ENCODE measurements around the gene RAD51B. TPM values are rescaled to one million over a fixed set of nuclear protein-coding genes. Genes with fewer than 3 reads are reported as not detected.
A peak's percentile ranks its signal among the peaks of the same experiment; 100 is the strongest.

RAD51B gene
- total RNA-seq, 1 donor from 2014 or later = 16.7 TPM

- no peak for DNase-seq (ENCODE audit: low read depth, low spot score)
- H3K36me3 Mint-ChIP-seq (ENCODE audit: low read depth) = no peaks in the 10 kb centered on the region
- TF ChIP-seq, protein P1, sequence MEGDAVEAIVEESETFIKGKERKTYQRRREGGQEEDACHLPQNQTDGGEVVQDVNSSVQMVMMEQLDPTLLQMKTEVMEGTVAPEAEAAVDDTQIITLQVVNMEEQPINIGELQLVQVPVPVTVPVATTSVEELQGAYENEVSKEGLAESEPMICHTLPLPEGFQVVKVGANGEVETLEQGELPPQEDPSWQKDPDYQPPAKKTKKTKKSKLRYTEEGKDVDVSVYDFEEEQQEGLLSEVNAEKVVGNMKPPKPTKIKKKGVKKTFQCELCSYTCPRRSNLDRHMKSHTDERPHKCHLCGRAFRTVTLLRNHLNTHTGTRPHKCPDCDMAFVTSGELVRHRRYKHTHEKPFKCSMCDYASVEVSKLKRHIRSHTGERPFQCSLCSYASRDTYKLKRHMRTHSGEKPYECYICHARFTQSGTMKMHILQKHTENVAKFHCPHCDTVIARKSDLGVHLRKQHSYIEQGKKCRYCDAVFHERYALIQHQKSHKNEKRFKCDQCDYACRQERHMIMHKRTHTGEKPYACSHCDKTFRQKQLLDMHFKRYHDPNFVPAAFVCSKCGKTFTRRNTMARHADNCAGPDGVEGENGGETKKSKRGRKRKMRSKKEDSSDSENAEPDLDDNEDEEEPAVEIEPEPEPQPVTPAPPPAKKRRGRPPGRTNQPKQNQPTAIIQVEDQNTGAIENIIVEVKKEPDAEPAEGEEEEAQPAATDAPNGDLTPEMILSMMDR (conservative IDR thresholded peaks at IDR 0.05) = no peak
- H3K9me3 Mint-ChIP-seq = no peaks in the 10 kb centered on the region
- peak overlapping the region; percentile 60 for H3K4me3 Mint-ChIP-seq
- H3K27ac Mint-ChIP-seq (ENCODE audit: unreplicated experiment) = no peak overlapping the region
- no peaks in the 10 kb centered on the region for H3K27me3 Mint-ChIP-seq (ENCODE audit: low read depth)
- H3K4me1 Mint-ChIP-seq = peaks cover 75% of the 10 kb centered on the region
Observed at GRCh38 chr14:68318828-68319227, 499.2 kb downstream of the RAD51B start.

DNA sequence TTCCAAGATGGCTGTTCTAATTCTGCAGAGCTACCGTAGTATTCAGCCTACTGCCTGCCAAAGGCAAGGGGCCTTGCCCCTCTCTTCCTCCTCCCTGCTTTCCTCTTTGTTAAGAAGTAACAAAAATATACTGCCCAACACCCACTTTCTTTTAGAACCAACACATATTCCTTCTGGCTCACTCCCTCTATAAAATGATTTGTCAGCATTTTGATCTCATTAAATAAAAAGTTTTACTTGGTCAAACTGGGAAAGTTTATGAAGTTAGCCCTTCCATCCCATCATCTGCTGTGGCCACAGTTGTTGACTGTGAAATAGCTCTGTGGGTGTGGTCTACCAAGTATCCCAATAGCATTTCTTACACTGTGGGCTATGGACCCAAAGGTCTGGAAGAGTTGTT, 500.9 kb downstream of the RAD51B start:
- TF ChIP-seq, protein P1 (conservative IDR thresholded peaks at IDR 0.05) = no peak
- Mint-ChIP-seq H3K4me3 (peak overlapping the region; percentile 6), H3K4me1 (peaks cover 61% of the 10 kb centered on the region), H3K27me3 (ENCODE audit: low read depth) (no peaks in the 10 kb centered on the region), H3K27ac (ENCODE audit: unreplicated experiment) (no peak overlapping the region), H3K36me3 (ENCODE audit: low read depth) (no peaks in the 10 kb centered on the region), H3K9me3 (peaks cover 2% of the 10 kb centered on the region)
- no peak for DNase-seq (ENCODE audit: low read depth, low spot score)

DNA sequence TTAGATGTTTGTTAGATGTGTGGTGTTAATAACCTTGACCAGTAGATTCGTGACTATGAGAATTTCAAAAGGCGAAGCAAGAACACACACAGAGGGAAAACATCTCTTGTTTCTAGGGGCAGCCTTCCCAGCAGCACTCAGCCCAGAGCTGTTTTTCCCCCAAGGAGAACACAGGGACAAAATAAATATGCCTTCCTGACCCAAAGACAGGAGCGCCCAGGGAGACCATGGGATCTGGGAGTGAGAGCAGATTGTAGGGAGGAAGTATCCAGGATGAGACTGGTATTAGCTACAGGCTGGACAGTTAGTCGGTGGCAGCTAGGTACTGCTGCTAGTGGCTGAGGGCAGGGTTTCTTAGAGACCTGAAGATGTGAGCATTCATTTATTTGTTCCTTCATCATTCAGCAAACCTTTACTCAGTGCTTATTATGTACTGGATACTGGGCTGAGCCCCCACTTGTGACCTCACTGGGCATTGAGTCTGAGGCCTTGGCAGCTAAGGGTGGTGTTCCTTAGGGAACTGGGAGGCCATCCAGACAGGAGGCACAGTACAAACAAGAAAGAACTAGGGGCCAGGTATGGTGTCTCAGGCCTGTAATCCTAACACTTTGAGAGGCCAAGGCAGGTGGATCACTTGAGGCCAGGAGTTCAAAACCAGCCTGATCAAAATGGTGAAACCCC, 503.5 kb downstream of the RAD51B start:
- peaks cover 3% of the 10 kb centered on the region for H3K9me3 Mint-ChIP-seq
- no peaks in the 10 kb centered on the region for H3K36me3 Mint-ChIP-seq (ENCODE audit: low read depth)
- no peak overlapping the region for H3K4me3 Mint-ChIP-seq
- TF ChIP-seq, protein P1 (conservative IDR thresholded peaks at IDR 0.05) = no peak
- no peaks in the 10 kb centered on the region for H3K27me3 Mint-ChIP-seq (ENCODE audit: low read depth)
- no peak for DNase-seq (ENCODE audit: low read depth, low spot score)
- no peak overlapping the region for H3K27ac Mint-ChIP-seq (ENCODE audit: unreplicated experiment)
- H3K4me1 Mint-ChIP-seq = peaks cover 54% of the 10 kb centered on the region

DNA sequence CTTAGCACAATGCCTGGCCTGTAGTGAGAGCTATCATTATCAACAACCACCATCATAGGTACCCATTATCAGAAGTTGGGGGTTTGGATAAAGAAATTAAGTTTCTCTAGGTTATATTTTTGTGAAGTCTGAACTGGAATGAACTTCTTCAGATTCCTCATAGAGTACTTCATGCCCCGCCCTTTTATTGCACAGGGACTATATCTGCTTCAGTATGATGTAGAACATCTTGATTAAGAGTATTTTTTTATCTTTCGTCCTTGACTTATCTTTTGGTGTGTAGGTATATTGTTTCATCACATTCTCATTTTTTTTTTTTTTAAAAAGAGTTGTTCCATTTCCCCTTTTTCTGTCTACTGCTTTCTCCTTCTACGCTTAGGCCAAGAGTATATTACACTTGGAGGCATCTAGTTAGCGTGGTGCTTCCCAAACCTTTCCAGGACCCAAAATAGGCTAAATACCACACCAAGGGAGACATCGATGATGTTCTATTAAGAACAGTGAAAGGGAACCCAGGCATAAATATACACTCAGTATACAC, 505.8 kb downstream of the RAD51B start:
- Mint-ChIP-seq H3K4me1 (peaks cover 42% of the 10 kb centered on the region), H3K9me3 (peaks cover 3% of the 10 kb centered on the region), H3K27me3 (ENCODE audit: low read depth) (no peaks in the 10 kb centered on the region), H3K27ac (ENCODE audit: unreplicated experiment) (no peak overlapping the region), H3K4me3 (no peak overlapping the region), H3K36me3 (ENCODE audit: low read depth) (no peaks in the 10 kb centered on the region)
- TF ChIP-seq, protein P1 (conservative IDR thresholded peaks at IDR 0.05) = no peak
- DNase-seq (ENCODE audit: low read depth, low spot score) = no peak

GRCh38 chr14:68327231-68327630, 507.7 kb downstream of the RAD51B start:
- no peak overlapping the region for H3K27ac Mint-ChIP-seq (ENCODE audit: unreplicated experiment)
- peaks cover 3% of the 10 kb centered on the region for H3K9me3 Mint-ChIP-seq
- no peak for DNase-seq (ENCODE audit: low read depth, low spot score)
- H3K4me1 Mint-ChIP-seq = peaks cover 44% of the 10 kb centered on the region
- H3K36me3 Mint-ChIP-seq (ENCODE audit: low read depth) = no peaks in the 10 kb centered on the region
- H3K4me3 Mint-ChIP-seq = no peak overlapping the region
- H3K27me3 Mint-ChIP-seq (ENCODE audit: low read depth) = no peaks in the 10 kb centered on the region
- TF ChIP-seq, protein P1 (conservative IDR thresholded peaks at IDR 0.05) = no peak
